Effector memory CD8-positive, alpha-beta T cell (primary cell): Measurements from ENCODE around the gene SPG7.
"Not testable (repeated sequence)": the region's sequence is repeated elsewhere in the genome, so short reads cannot be mapped to it uniquely, and the experiment has no call there.

ENCODE experiments used
- ATAC-seq: fragments of 150-1000 bp; cut with Tn5 transposase; replicated peaks from 2 replicates; pipeline ENCODE4 v1.10.0; 2021; ENCODE audit warnings: mild to moderate bottlenecking, moderate library complexity
- DNase-seq, 3 experiments: peaks; one replicate each; pipeline ENCODE4 v3.0.0; 2021
- H3K27ac Mint-ChIP-seq, 2 donors: one replicate each; pipeline ENCODE4 v1.8.0; 2022; ENCODE audit warnings: mild to moderate bottlenecking in 2 of 2, mixed read lengths in 2 of 2, moderate library complexity in 2 of 2
- H3K27me3 Mint-ChIP-seq, 2 donors: one replicate each; pipeline ENCODE4 v1.8.0; 2022; ENCODE audit warnings: mixed read lengths in 2 of 2
- H3K36me3 Mint-ChIP-seq: one replicate; pipeline ENCODE4 v1.8.0; 2022; ENCODE audit warnings: mild to moderate bottlenecking, moderate library complexity, mixed read lengths; ENCODE audit not compliant: insufficient read depth
- H3K4me1 Mint-ChIP-seq, 2 donors: one replicate each; pipeline ENCODE4 v1.8.0; 2022; ENCODE audit warnings: low read depth in 2 of 2, mixed read lengths in 2 of 2
- H3K4me3 Mint-ChIP-seq, 2 donors: one replicate each; pipeline ENCODE4 v1.8.0; 2022; ENCODE audit warnings: mild to moderate bottlenecking in 2 of 2, mixed read lengths in 2 of 2, moderate library complexity in 2 of 2
- H3K9me3 Mint-ChIP-seq, 2 donors: one replicate each; pipeline ENCODE4 v1.8.0; 2022; ENCODE audit warnings: mixed read lengths in 2 of 2

Gene SPG7

DNA sequence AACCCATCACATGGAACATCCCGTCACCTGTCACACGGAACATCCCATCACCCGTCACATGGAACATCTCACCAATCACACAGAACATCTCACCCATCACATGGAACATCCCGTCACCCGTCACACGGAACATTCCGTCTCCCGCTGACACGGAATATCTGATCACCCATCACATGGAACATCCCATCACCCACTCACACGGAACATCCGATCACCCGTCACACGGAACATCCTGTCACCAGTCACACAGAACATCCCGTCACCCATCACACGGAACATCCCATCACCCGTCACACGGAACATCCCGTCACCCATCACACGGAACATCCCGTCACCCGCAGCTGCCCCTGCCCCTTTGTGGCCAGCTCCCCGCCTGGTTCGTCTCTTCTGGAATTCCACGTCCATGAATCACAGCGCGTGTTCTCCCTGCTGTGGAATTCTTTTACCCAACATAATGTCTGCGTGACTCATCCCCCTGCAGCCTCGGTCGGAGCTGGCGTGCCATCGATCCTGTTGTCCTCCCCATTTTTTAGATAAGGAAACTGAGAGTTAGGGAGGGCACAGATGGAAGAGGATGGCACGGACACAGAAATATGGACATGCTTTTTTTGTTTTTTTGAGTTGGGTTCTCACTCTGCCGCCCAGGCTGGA, 73.0 kb downstream of the SPG7 start:
- Mint-ChIP-seq H3K4me3 (no peak overlapping the region), H3K9me3 (no peaks in the 10 kb centered on the region), H3K27me3 (no peaks in the 10 kb centered on the region), H3K27ac (no peak overlapping the region), H3K4me1 (no peaks in the 10 kb centered on the region), H3K36me3 (no peaks in the 10 kb centered on the region)
- ATAC-seq (no peak), DNase-seq (no peak)

DNA sequence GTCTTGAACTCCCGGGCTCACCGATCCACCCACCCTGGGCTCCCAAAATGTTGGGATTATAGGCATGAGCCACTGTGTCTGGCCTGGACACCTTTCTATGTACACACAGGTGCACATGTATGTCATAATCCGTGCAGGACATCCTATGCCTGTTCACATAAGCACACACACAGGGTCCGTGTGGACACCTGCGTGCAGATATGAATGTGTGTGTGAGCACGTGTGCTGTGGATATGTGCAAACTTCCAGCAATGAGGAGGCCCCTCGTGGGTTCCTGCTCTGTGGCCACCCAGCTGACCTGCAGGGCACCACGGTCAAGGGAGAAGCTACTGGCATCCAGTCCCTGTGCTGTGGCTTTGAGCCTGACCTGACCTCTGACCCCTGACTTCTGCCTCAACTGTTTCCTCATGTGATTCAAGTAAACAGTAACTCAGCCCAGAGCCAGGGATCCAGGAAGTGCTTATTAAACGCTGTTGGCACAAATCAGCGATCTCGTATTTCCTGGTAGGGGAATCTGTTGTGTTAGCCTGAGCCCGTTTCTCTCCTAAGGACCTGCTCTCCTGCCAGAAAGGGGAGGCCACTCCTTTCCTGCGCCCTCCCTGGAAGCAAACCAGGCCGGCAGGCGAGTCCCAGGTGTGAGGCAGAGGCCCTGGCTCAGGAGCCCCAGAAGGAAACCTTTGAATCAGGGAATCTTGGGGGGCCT, 73.8 kb downstream of the SPG7 start:
- DNase-seq (no peak), ATAC-seq (no peak)
- Mint-ChIP-seq H3K9me3 (no peaks in the 10 kb centered on the region), H3K4me1 (peaks cover 0 to 2% of the 10 kb centered on the region in 2 donors), H3K4me3 (no peak overlapping the region), H3K36me3 (no peaks in the 10 kb centered on the region), H3K27me3 (no peaks in the 10 kb centered on the region), H3K27ac (no peak overlapping the region)

- ATAC-seq (no peak), DNase-seq (no peak)
- Mint-ChIP-seq H3K27ac (no peak overlapping the region), H3K36me3 (no peaks in the 10 kb centered on the region), H3K4me3 (no peak overlapping the region), H3K4me1 (peaks cover 0 to 2% of the 10 kb centered on the region in 2 donors), H3K9me3 (no peaks in the 10 kb centered on the region), H3K27me3 (no peaks in the 10 kb centered on the region)
Observed at GRCh38 chr16:89582614-89583196, 74.5 kb downstream of the SPG7 start.

- Mint-ChIP-seq H3K27ac (no peak overlapping the region), H3K27me3 (no peaks in the 10 kb centered on the region), H3K4me3 (no peak overlapping the region), H3K9me3 (no peaks in the 10 kb centered on the region), H3K4me1 (peaks cover 0 to 2% of the 10 kb centered on the region in 2 donors), H3K36me3 (no peaks in the 10 kb centered on the region)
- ATAC-seq (no peak), DNase-seq (no peak)
Observed at GRCh38 chr16:89583197-89583894, 75.1 kb downstream of the SPG7 start.

DNA sequence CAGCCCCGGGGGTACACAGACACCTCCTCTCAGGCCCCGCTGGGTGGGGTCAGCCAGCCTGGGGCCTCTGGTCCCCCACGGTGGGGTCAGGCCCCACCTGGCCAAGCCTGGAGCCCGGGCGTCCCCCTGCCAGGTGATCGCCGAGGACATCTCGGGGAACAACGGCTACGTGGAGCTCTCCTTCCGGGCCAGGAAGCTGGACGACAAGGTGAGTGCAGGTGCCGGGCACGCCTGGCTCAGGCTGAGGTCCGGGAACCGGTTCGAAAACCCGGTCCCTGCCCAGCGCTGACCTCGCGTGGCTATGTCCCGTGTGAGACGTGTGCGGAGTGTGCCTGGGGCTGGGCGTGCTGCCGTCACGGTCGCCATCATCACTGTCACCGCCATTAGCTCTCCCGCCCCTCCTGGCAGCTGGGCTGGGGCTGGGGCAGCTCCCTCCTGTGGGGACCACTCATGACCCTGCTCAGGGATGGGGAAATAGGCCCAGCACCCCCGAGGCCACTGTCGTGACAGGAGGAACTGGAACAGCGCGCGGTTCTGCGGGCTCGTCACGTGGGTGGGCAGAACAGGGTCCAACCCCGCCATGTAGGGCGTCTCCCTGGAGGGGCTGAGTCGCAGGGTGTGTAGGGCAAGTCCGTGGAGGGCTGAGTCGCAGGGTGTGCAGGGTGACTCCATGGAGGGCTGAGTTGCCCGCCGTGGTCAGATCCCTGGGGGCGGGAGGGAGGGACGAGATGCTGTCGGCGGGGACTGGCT, 75.9 kb downstream of the SPG7 start:
- ATAC-seq: no peak
- H3K27me3 Mint-ChIP-seq: no peaks in the 10 kb centered on the region

DNA sequence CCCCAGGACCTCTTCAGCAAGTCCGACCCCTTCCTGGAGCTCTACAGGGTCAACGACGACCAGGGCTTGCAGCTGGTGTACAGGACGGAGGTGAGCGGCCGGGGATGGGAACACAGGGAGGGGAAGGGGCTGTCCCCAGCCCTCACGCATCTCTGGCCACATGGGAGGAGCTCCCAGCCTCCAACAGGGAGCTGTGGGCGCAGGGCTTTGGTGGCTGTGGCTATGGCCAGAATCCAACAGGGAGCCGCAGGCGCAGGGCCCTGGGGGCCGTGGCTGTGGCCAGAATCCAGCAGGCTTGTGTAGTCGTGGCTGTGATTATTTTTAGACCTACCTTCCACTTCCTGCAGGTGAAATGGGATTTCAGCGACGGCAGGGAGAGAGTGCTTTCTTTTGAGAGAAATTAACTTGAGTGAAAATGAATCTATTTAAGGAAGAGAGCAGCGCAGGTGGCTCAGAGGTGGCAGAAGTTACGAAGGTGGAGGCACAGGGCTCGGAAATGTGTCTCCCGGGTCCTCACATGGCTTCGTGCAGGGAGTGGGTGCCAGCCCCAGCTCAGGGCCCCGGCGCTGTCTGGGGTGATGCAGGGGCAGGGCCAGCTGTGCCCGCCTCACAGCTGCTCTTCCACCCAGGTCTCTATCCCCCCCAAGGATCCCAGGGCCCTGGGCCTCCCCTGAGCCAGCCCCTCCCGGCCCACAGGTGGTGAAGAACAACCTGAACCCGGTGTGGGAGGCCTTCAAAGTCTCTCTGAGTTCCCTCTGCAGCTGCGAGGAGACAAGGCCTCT, 76.8 kb downstream of the SPG7 start:
- no peak for DNase-seq
- Mint-ChIP-seq H3K36me3 (no peaks in the 10 kb centered on the region), H3K4me3 (no peak overlapping the region), H3K27me3 (no peaks in the 10 kb centered on the region), H3K27ac (no peak overlapping the region), H3K4me1 (peaks cover 0 to 2% of the 10 kb centered on the region in 2 donors), H3K9me3 (no peaks in the 10 kb centered on the region)
- ATAC-seq: no peak

More for the DNA sequence above, 75.9 kb downstream of the SPG7 start:
- no peak for DNase-seq
- H3K4me1 Mint-ChIP-seq: peaks cover 0 to 2% of the 10 kb centered on the region in 2 donors
- no peak overlapping the region for H3K27ac Mint-ChIP-seq
- H3K36me3 Mint-ChIP-seq: no peaks in the 10 kb centered on the region
- H3K4me3 Mint-ChIP-seq: no peak overlapping the region
- H3K9me3 Mint-ChIP-seq: no peaks in the 10 kb centered on the region

GRCh38 chr16:89586218-89586617, 78.0 kb downstream of the SPG7 start:
- Mint-ChIP-seq H3K27ac (peak overlapping the region in 1 of 2 donors; percentile 49), H3K27me3 (no peaks in the 10 kb centered on the region), H3K4me3 (no peak overlapping the region), H3K4me1 (peaks cover 0 to 2% of the 10 kb centered on the region in 2 donors), H3K36me3 (no peaks in the 10 kb centered on the region), H3K9me3 (no peaks in the 10 kb centered on the region)
- no peak for DNase-seq
- ATAC-seq: no peak

- no peak overlapping the region for H3K4me3 Mint-ChIP-seq
- no peak for DNase-seq
- no peaks in the 10 kb centered on the region for H3K9me3 Mint-ChIP-seq
- H3K27ac Mint-ChIP-seq: peak overlapping the region in 1 of 2 donors; percentile 49
- peak; percentile 8 for ATAC-seq
- no peaks in the 10 kb centered on the region for H3K27me3 Mint-ChIP-seq
- no peaks in the 10 kb centered on the region for H3K36me3 Mint-ChIP-seq
- H3K4me1 Mint-ChIP-seq: peaks cover 0 to 4% of the 10 kb centered on the region in 2 donors
Observed at GRCh38 chr16:89586853-89587252, 78.7 kb downstream of the SPG7 start.

DNA sequence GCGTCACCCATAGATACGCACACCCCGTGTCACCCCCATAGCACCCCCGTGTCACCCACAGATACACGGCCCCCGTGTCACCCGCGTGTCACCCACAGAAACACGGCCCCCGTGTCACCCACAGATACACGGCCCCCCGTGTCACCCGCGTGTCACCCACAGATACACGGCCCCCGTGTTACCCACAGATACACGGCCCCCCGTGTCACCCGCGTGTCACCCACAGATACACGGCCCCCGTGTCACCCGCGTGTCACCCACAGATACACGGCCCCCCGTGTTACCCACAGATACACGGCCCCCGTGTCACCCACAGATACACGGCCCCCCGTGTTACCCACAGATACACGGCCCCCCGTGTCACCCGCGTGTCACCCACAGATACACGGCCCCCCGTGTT, 79.5 kb downstream of the SPG7 start:
- H3K27ac Mint-ChIP-seq, H3K4me3 Mint-ChIP-seq, H3K9me3 Mint-ChIP-seq, H3K4me1 Mint-ChIP-seq, H3K36me3 Mint-ChIP-seq, ATAC-seq, DNase-seq, H3K27me3 Mint-ChIP-seq: not testable (repeated sequence)

- H3K27ac Mint-ChIP-seq: no peak overlapping the region
- H3K4me3 Mint-ChIP-seq: no peak overlapping the region
- DNase-seq (no peak), ATAC-seq (no peak)
- no peaks in the 10 kb centered on the region for H3K27me3 Mint-ChIP-seq
- H3K4me1 Mint-ChIP-seq: peaks cover 3 to 5% of the 10 kb centered on the region in 2 donors
- no peaks in the 10 kb centered on the region for H3K9me3 Mint-ChIP-seq
- no peaks in the 10 kb centered on the region for H3K36me3 Mint-ChIP-seq
Observed at GRCh38 chr16:89588413-89589109, 80.4 kb downstream of the SPG7 start.

- H3K9me3 Mint-ChIP-seq: no peaks in the 10 kb centered on the region
- DNase-seq (no peak), ATAC-seq (no peak)
- peaks cover 9 to 10% of the 10 kb centered on the region in 2 donors for H3K4me1 Mint-ChIP-seq
- H3K36me3 Mint-ChIP-seq: no peaks in the 10 kb centered on the region
- no peak overlapping the region for H3K4me3 Mint-ChIP-seq
- no peaks in the 10 kb centered on the region for H3K27me3 Mint-ChIP-seq
- H3K27ac Mint-ChIP-seq: no peak overlapping the region
Observed at GRCh38 chr16:89589241-89589926, 81.2 kb downstream of the SPG7 start.

DNA sequence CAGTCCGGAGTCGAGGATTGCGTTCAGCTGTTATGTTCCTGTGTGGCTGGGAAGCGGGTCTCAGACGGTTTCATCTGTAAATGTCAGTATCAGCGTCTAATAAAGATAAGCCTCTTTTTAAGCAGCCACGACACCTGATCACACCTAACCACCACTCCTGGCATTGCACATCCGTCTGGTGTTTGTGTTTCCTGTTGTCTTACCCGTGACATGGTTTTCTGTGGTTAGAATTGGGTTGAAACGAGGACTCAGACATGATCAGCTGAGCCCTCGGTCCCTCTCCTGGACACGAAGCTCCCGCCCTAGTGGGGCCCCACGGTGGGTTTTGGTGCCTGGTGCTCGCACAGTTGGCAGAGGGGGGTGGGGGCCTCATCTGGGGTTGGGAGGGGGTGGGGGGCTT, 85.6 kb downstream of the SPG7 start:
- ATAC-seq: peak; percentile 98
- peak overlapping the region; percentile 73 to 78 for H3K4me3 Mint-ChIP-seq

More for the DNA sequence above, 85.6 kb downstream of the SPG7 start:
- H3K4me1 Mint-ChIP-seq: peaks cover 9 to 11% of the 10 kb centered on the region in 2 donors
- peak; percentile 60 to 62 (median 60) for DNase-seq
- H3K27me3 Mint-ChIP-seq: no peaks in the 10 kb centered on the region
- peak overlapping the region; percentile 91 to 92 for H3K27ac Mint-ChIP-seq
- peaks cover 4% of the 10 kb centered on the region for H3K36me3 Mint-ChIP-seq
- H3K9me3 Mint-ChIP-seq: no peaks in the 10 kb centered on the region
